ENCODE data around the gene ANKS4B. TPM values are rescaled to one million over a fixed set of nuclear protein-coding genes. Genes with fewer than 3 reads are reported as not detected.

ANKS4B gene
- total RNA-seq, 4 donors from 2014 or later = not detected

DNA sequence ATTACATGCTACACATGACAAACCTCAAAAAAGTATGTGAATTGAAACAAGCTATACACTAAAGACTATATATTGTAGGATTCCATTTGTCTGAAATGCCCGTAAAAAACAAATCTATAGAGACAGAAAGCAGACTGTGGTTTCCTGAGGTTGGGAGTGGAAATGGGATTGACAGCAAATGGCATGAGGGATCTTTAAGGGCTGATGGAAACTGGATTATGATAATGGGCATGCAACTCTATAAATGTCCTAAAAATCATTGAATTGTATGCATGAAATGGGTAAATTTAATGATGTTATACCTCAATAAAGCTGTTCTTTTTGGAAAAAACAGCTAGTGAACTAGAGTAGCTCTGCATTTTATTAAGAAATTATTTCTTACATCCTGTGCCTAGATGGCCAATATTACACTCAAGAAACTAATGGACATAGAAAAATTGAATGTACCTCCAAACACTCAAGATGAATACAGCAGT lies 416 bp upstream of the ANKS4B start:
- peaks cover 0 to 59% (median 0%) of the 10 kb centered on the region in 4 donors for H3K27me3 ChIP-seq
- no peak overlapping the region for H3K4me3 ChIP-seq
- TF ChIP-seq, protein P1, sequence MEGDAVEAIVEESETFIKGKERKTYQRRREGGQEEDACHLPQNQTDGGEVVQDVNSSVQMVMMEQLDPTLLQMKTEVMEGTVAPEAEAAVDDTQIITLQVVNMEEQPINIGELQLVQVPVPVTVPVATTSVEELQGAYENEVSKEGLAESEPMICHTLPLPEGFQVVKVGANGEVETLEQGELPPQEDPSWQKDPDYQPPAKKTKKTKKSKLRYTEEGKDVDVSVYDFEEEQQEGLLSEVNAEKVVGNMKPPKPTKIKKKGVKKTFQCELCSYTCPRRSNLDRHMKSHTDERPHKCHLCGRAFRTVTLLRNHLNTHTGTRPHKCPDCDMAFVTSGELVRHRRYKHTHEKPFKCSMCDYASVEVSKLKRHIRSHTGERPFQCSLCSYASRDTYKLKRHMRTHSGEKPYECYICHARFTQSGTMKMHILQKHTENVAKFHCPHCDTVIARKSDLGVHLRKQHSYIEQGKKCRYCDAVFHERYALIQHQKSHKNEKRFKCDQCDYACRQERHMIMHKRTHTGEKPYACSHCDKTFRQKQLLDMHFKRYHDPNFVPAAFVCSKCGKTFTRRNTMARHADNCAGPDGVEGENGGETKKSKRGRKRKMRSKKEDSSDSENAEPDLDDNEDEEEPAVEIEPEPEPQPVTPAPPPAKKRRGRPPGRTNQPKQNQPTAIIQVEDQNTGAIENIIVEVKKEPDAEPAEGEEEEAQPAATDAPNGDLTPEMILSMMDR (IDR thresholded peaks at IDR 0.05) = no peak
- no peak for TF ChIP-seq POLR2A (IDR thresholded peaks at IDR 0.05)
- no peak for DNase-seq
- no peaks in the 10 kb centered on the region for H3K4me1 ChIP-seq
- H3K27ac ChIP-seq = no peak overlapping the region
- 93 to 95% methylated on average over 1 of the region's 1 CpG for WGBS, 2 donors
- intact Hi-C loops (cut with DNase I) = no loop called here
- H3K9me3 ChIP-seq = no peaks in the 10 kb centered on the region
- no peaks in the 10 kb centered on the region for H3K36me3 ChIP-seq

DNA sequence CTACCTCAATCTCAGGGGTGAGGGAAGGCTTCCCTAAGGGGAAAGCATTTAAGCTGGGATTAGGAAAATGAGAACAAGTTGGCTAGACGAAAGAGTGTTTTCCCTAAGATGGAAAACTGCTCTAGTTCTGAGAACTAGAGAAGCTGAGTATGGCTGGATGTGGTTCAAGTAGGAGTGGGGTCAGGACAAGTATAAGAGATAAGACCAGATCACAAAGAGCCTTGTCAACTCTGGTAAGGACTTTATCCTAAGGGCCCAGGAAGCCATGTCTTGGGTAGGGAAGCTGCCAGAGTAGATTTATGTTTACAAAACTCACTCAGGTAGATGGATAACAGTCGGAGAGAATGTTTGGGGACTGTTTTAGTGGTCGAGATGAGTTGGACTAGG lies 1.7 kb downstream of the ANKS4B start:
- 64 to 71% methylated on average over 3 of the region's 3 CpGs for WGBS, 2 donors
- H3K9me3 ChIP-seq = no peaks in the 10 kb centered on the region
- H3K4me3 ChIP-seq = no peak overlapping the region
- intact Hi-C loops (cut with DNase I) = no loop called here
- no peak for DNase-seq
- no peaks in the 10 kb centered on the region for H3K36me3 ChIP-seq
- TF ChIP-seq, protein P1 (IDR thresholded peaks at IDR 0.05) = no peak
- no peak overlapping the region for H3K27ac ChIP-seq
- H3K4me1 ChIP-seq = no peaks in the 10 kb centered on the region
- peaks cover 0 to 38% (median 0%) of the 10 kb centered on the region in 4 donors for H3K27me3 ChIP-seq

DNA sequence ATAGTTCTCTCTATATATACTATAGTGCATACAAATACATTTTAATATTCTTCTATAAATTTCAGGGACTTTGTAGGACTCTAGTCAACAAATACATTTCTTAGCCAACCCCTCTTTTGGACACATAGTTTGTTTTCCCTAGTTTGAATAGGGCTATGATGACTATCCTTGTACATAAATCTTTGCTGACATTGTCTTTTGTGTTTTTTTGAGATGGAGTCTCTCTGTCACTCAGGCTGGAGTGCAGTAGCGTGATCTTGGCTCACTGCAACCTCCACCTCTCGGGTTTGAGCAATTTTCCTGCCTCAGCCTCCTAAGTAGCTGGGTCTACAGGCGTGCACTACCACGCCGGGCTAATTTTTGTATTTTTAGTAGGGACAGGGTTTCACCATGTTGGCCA lies 3.3 kb downstream of the ANKS4B start:
- TF ChIP-seq POLR2A (IDR thresholded peaks at IDR 0.05) = no peak
- TF ChIP-seq, protein P1 (IDR thresholded peaks at IDR 0.05) = no peak
- H3K4me3 ChIP-seq = no peak overlapping the region
- no peaks in the 10 kb centered on the region for H3K9me3 ChIP-seq
- no peak for DNase-seq
- peaks cover 0 to 27% (median 0%) of the 10 kb centered on the region in 4 donors for H3K27me3 ChIP-seq
- no peaks in the 10 kb centered on the region for H3K36me3 ChIP-seq
- WGBS, 2 donors = 72 to 80% methylated on average over 3 to 5 of the region's 5 CpGs
- H3K27ac ChIP-seq = no peak overlapping the region
- intact Hi-C loops (cut with DNase I) = no loop called here
- H3K4me1 ChIP-seq = no peaks in the 10 kb centered on the region

DNA sequence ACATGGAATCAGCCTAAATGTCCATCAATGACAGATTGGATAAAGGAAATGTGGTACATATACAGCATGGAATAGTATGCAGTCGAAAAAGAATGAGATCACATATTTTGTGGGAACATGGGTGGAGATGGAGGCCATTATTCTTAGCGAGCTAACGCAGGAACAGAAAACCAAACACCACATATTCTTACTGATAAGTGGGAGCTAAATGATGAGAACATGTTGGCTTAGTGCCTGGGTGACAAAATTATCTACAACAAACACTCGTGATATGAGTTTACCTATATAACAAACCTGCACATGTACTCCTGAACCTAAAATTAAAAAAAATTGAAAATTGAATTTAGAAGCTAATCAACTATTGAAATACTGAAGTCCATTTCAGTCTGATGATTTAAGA lies 6.1 kb downstream of the ANKS4B start:
- DNase-seq = no peak
- Histone ChIP-seq H3K4me1 (no peaks in the 10 kb centered on the region), H3K27me3 (peaks cover 0 to 9% (median 0%) of the 10 kb centered on the region in 4 donors), H3K4me3 (no peak overlapping the region), H3K27ac (no peak overlapping the region), H3K36me3 (no peaks in the 10 kb centered on the region), H3K9me3 (no peaks in the 10 kb centered on the region)
- TF ChIP-seq, protein P1 (IDR thresholded peaks at IDR 0.05) = no peak
- TF ChIP-seq POLR2A (IDR thresholded peaks at IDR 0.05) = no peak
- intact Hi-C loops (cut with DNase I) = no loop called here
- WGBS, 2 donors = 76 to 77% methylated on average over 4 of the region's 4 CpGs

DNA sequence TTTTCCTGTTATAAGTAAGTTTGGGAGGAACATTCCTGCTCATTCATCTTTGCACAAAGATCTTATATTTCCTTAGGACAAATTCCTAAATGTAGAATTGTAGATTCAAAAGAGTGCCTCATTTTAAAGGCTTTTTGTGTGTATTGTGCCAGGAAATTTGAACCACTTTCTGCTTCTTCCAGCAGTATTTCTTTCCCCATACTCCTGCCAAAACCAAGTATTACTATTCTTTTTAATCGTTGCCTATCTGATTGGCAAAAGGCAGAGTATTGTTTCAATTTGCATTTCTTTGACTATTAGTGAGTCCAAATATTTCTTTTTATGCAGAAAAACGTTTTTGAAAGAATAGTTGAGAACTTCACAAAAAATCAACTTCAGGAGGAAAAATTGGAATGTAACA lies 9.3 kb downstream of the ANKS4B start:
- Histone ChIP-seq H3K27me3 (peaks cover 0 to 8% (median 0%) of the 10 kb centered on the region in 4 donors), H3K36me3 (no peaks in the 10 kb centered on the region), H3K27ac (no peak overlapping the region), H3K4me1 (no peaks in the 10 kb centered on the region), H3K4me3 (no peak overlapping the region), H3K9me3 (no peaks in the 10 kb centered on the region)
- no peak for DNase-seq
- TF ChIP-seq, protein P1 (IDR thresholded peaks at IDR 0.05) = no peak
- TF ChIP-seq POLR2A (IDR thresholded peaks at IDR 0.05) = no peak
- intact Hi-C loops (cut with DNase I) = no loop called here
- 19 to 38% methylated on average over 1 to 2 of the region's 2 CpGs for WGBS, 2 donors

All from esophagus squamous epithelium (tissue), 5 donors.